H9 (cell line): ENCODE measurements around the gene LST1. TPM values are rescaled to one million over a fixed set of nuclear protein-coding genes. Genes with fewer than 3 reads are reported as not detected.

Experiments
- DNase-seq: peaks from one replicate; pipeline ENCODE4 v3.0.0-alpha.2; 2017
- H2AFZ ChIP-seq: one replicate; pipeline ENCODE4 v1.6.1; 2013; ENCODE audit warnings: mild to moderate bottlenecking, low read length, control low read depth, moderate library complexity
- H2AK5ac ChIP-seq: 2 replicates; pipeline ENCODE4 v1.6.1; 2013; ENCODE audit warnings: low read length, control low read depth, mixed read lengths; ENCODE audit not compliant: insufficient read length
- H2BK120ac ChIP-seq: one replicate; pipeline ENCODE4 v1.6.1; 2013; ENCODE audit warnings: low read depth, mild to moderate bottlenecking, low read length, control low read depth, inconsistent platforms; ENCODE audit not compliant: poor library complexity, severe bottlenecking
- H2BK12ac ChIP-seq: 2 replicates; pipeline ENCODE4 v1.6.1; 2013; ENCODE audit warnings: low read length, control low read depth, mixed read lengths, low read depth; ENCODE audit not compliant: insufficient read length
- H2BK15ac ChIP-seq: 2 replicates; pipeline ENCODE4 v1.6.1; 2013; ENCODE audit warnings: low read depth, low read length, control low read depth
- H2BK20ac ChIP-seq: one replicate; pipeline ENCODE4 v1.6.1; 2013; ENCODE audit warnings: low read depth, mild to moderate bottlenecking, low read length, control low read depth, inconsistent platforms; ENCODE audit not compliant: poor library complexity, severe bottlenecking
- H2BK5ac ChIP-seq: 2 replicates; pipeline ENCODE4 v1.6.1; 2013; ENCODE audit warnings: low read length, control low read depth, mixed read lengths; ENCODE audit not compliant: insufficient read length
- H3K14ac ChIP-seq: 2 replicates; pipeline ENCODE4 v1.6.1; 2013; ENCODE audit warnings: low read length, control low read depth; ENCODE audit not compliant: insufficient read depth
- H3K18ac ChIP-seq: 2 replicates; pipeline ENCODE4 v1.6.1; 2013; ENCODE audit warnings: low read depth, mild to moderate bottlenecking, mixed read lengths, low read length, control low read depth; ENCODE audit not compliant: insufficient read length
- H3K23ac ChIP-seq: 2 replicates; pipeline ENCODE4 v1.6.1; 2013; ENCODE audit warnings: low read length, control low read depth, mixed read lengths, low read depth; ENCODE audit not compliant: insufficient read length
- H3K23me2 ChIP-seq: 2 replicates; pipeline ENCODE4 v1.6.1; 2013; ENCODE audit warnings: low read depth, mild to moderate bottlenecking, mixed read lengths, low read length, control low read depth; ENCODE audit not compliant: insufficient read length, poor library complexity, severe bottlenecking
- H3K27ac ChIP-seq: 2 replicates; pipeline ENCODE4 v1.5.1; 2013; ENCODE audit warnings: low read length, control low read depth, mixed read lengths, low read depth; ENCODE audit not compliant: insufficient read length
- H3K27me3 ChIP-seq: 2 replicates; pipeline ENCODE4 v1.6.1; 2013; ENCODE audit warnings: low read length, control low read depth, inconsistent platforms; ENCODE audit not compliant: insufficient read depth
- H3K4ac ChIP-seq: 2 replicates; pipeline ENCODE4 v1.6.1; 2013; ENCODE audit warnings: low read depth, mild to moderate bottlenecking, control low read depth, inconsistent platforms, low read length, moderate library complexity
- H3K4me1 ChIP-seq: 2 replicates; pipeline ENCODE4 v1.6.1; 2013; ENCODE audit warnings: low read length, control low read depth, inconsistent platforms; ENCODE audit not compliant: insufficient read depth
- H3K4me2 ChIP-seq: 2 replicates; pipeline ENCODE4 v1.6.1; 2013; ENCODE audit warnings: low read length, control low read depth, mixed read lengths; ENCODE audit not compliant: insufficient read length, insufficient read depth
- H3K56ac ChIP-seq: 2 replicates; pipeline ENCODE4 v1.6.1; 2013; ENCODE audit warnings: low read depth, mild to moderate bottlenecking, mixed read lengths, low read length, control low read depth; ENCODE audit not compliant: insufficient read length
- H3K79me1 ChIP-seq: 2 replicates; pipeline ENCODE4 v1.6.1; 2013; ENCODE audit warnings: low read depth, mild to moderate bottlenecking, moderate library complexity, low read length, control low read depth, inconsistent platforms; ENCODE audit not compliant: insufficient read depth, poor library complexity, severe bottlenecking
- H3K79me2 ChIP-seq: 2 replicates; pipeline ENCODE4 v1.6.1; 2013; ENCODE audit warnings: low read length, control low read depth, inconsistent platforms; ENCODE audit not compliant: insufficient read depth
- H3K9ac ChIP-seq: 2 replicates; pipeline ENCODE4 v1.6.1; 2013; ENCODE audit warnings: low read length, control low read depth, mixed read lengths; ENCODE audit not compliant: insufficient read length; ENCODE audit errors: extremely low read depth
- H3K9me3 ChIP-seq: one replicate; pipeline ENCODE4 v1.6.1; 2013; ENCODE audit warnings: low read depth, low read length, inconsistent platforms; ENCODE audit not compliant: control insufficient read depth
- H3T11ph ChIP-seq: one replicate; pipeline ENCODE4 v1.6.1; 2013; ENCODE audit warnings: mild to moderate bottlenecking, low read length, control low read depth, inconsistent platforms
- H4K20me1 ChIP-seq: one replicate; pipeline ENCODE4 v1.6.1; 2013; ENCODE audit not compliant: control insufficient read depth, insufficient read length, insufficient read depth
- H4K5ac ChIP-seq: 2 replicates; pipeline ENCODE4 v1.6.1; 2013; ENCODE audit warnings: low read depth, mild to moderate bottlenecking, mixed read lengths, low read length, control low read depth; ENCODE audit not compliant: insufficient read length
- H4K8ac ChIP-seq: replicated peaks from 2 replicates; pipeline ENCODE4 v1.6.1; 2013; ENCODE audit warnings: low read length, control low read depth, mixed read lengths, low read depth; ENCODE audit not compliant: insufficient read length
- H4K91ac ChIP-seq: 2 replicates; pipeline ENCODE4 v1.6.1; 2013; ENCODE audit warnings: low read depth, mild to moderate bottlenecking, moderate library complexity, mixed read lengths, low read length, control low read depth; ENCODE audit not compliant: insufficient read length
- H3K27ac Mint-ChIP-seq, 3 experiments: 2 replicates in 2 of 3; 3 replicates in 1 of 3; pipeline ENCODE4 v1.8.0; 2020 to 2021; ENCODE audit warnings: mixed read lengths in 3 of 3, mild to moderate bottlenecking in 1 of 3, moderate library complexity in 1 of 3
- H3K27me3 Mint-ChIP-seq: 2 replicates; pipeline ENCODE4 v1.8.0; 2021; ENCODE audit warnings: low read depth, mild to moderate bottlenecking, moderate library complexity, mixed read lengths
- H3K36me3 Mint-ChIP-seq, 3 experiments: 2 replicates in 2 of 3; 3 replicates in 1 of 3; pipeline ENCODE4 v1.8.0; 2020 to 2021; ENCODE audit warnings: low read depth in 3 of 3, mixed read lengths in 3 of 3; ENCODE audit not compliant: insufficient read depth in 1 of 3
- H3K4me1 Mint-ChIP-seq, 2 experiments: 2 replicates each; pipeline ENCODE4 v1.8.0; 2020; ENCODE audit warnings: mixed read lengths in 2 of 2
- H3K4me3 Mint-ChIP-seq, 2 experiments: 2 replicates in 1 of 2; 3 replicates in 1 of 2; pipeline ENCODE4 v1.8.0; 2020 to 2021; ENCODE audit warnings: mild to moderate bottlenecking in 2 of 2, mixed read lengths in 2 of 2, moderate library complexity in 1 of 2
- H3K9me3 Mint-ChIP-seq, 2 experiments: 2 replicates in 1 of 2; 3 replicates in 1 of 2; pipeline ENCODE4 v1.8.0; 2020; ENCODE audit warnings: mild to moderate bottlenecking in 2 of 2, mixed read lengths in 2 of 2, moderate library complexity in 1 of 2
- CTCF ChIP-seq: fragments of 200-600 bp; sonication (generic); conservative IDR thresholded peaks from 3 replicates; pipeline ENCODE4 v1.8.0; 2021; ENCODE audit warnings: antibody characterized with exemption, mild to moderate bottlenecking
- WGBS: extraction: QIAGEN DNeasy Blood & Tissue Kit; methylation state at CpG from one replicate; pipeline ENCODE4 v1.1.7; 2013; ENCODE audit warnings: missing lambda C conversion rate, low lambda C conversion rate, mixed read lengths; ENCODE audit not compliant: insufficient read length; ENCODE audit errors: extremely low coverage; 5-methylcytosine and 5-hydroxymethylcytosine counted together
- total RNA-seq: library from RNA; stranded (reverse); gene quantifications from 2 replicates; pipeline ENCODE4 v1.2.1, GENCODE V29; 2021

LST1 gene
- total RNA-seq, 1 experiment from 2014 or later: not detected

GRCh38 chr6:31609519-31610406, 23.7 kb downstream of the LST1 start:
- no peak overlapping the region for H2AFZ ChIP-seq

More at GRCh38 chr6:31609519-31610406, 23.7 kb downstream of the LST1 start:
- WGBS: no CpG with 5 or more reads among the region's 8 CpGs
- Histone ChIP-seq H2BK120ac (no peak overlapping the region), H3K23me2 (no peaks in the 10 kb centered on the region), H3K27me3 (no peaks in the 10 kb centered on the region), H2BK20ac (no peak overlapping the region), H4K20me1 (no peaks in the 10 kb centered on the region), H2AK5ac (no peak overlapping the region), H3T11ph (no peak overlapping the region), H3K14ac (no peak overlapping the region), H3K4ac (no peak overlapping the region), H3K79me2 (no peaks in the 10 kb centered on the region), H4K8ac (no peak overlapping the region), H3K4me1 (peaks cover under 1% of the 10 kb centered on the region; the same call in 1 of the 2 replicates), H3K79me1 (no peaks in the 10 kb centered on the region), H3K4me2 (no peak overlapping the region), H3K18ac (no peak overlapping the region), H3K56ac (no peak overlapping the region), H3K23ac (no peak overlapping the region), H3K27ac (no peak overlapping the region), H3K9me3 (no peaks in the 10 kb centered on the region), H2BK12ac (no peak overlapping the region), H3K9ac (no peak overlapping the region), H2BK15ac (no peak overlapping the region), H4K5ac (no peak overlapping the region), H4K91ac (no peak overlapping the region), H2BK5ac (no peak overlapping the region)
- no peaks in the 10 kb centered on the region for H3K9me3 Mint-ChIP-seq
- no peak for DNase-seq
- H3K27me3 Mint-ChIP-seq: no peaks in the 10 kb centered on the region
- H3K27ac Mint-ChIP-seq: no peak overlapping the region
- H3K4me3 Mint-ChIP-seq: no peak overlapping the region; a peak in 1 of 5 replicates
- H3K36me3 Mint-ChIP-seq: no peaks in the 10 kb centered on the region
- peaks cover 6 to 11% of the 10 kb centered on the region in 2 experiments for H3K4me1 Mint-ChIP-seq
- no peak for TF ChIP-seq CTCF
